HUES64 (cell line): Measurements from ENCODE around the gene KLHL29. TPM values are rescaled to one million over a fixed set of nuclear protein-coding genes. Genes with fewer than 3 reads are reported as not detected.
"Not testable (repeated sequence)": the region's sequence is repeated elsewhere in the genome, so short reads cannot be mapped to it uniquely, and the experiment has no call there.

Source experiments
- H3K27ac ChIP-seq: 2 replicates; pipeline ENCODE4 v1.7.0; 2013; ENCODE audit warnings: low read depth, low read length, inconsistent platforms
- H3K27me3 ChIP-seq: 2 replicates; pipeline ENCODE4 v1.6.1; 2013; ENCODE audit warnings: mild to moderate bottlenecking, low read length; ENCODE audit not compliant: insufficient read depth
- H3K36me3 ChIP-seq: 2 replicates; pipeline ENCODE4 v1.6.1; 2013; ENCODE audit warnings: mild to moderate bottlenecking, low read length; ENCODE audit not compliant: insufficient read depth
- H3K4me1 ChIP-seq: 2 replicates; pipeline ENCODE4 v1.6.1; 2013; ENCODE audit warnings: mild to moderate bottlenecking, low read length, moderate library complexity; ENCODE audit not compliant: insufficient read depth
- H3K4me3 ChIP-seq: 2 replicates; pipeline ENCODE4 v1.5.1; 2013; ENCODE audit warnings: mild to moderate bottlenecking, low read length, moderate library complexity
- H3K9ac ChIP-seq: 2 replicates; pipeline ENCODE4 v1.6.1; 2013; ENCODE audit warnings: mild to moderate bottlenecking, low read depth, low read length
- H3K9me3 ChIP-seq: 2 replicates; pipeline ENCODE4 v1.6.1; 2013; ENCODE audit warnings: low read depth, low read length; ENCODE audit not compliant: insufficient read depth
- WGBS: fragments of 150-250, 120-280 bp; methylation state at CpG from one replicate; pipeline ENCODE4 v1.1.7; 2013; ENCODE audit warnings: missing lambda C conversion rate; 5-methylcytosine and 5-hydroxymethylcytosine counted together
- polyA plus RNA-seq, 2 experiments: library from polyadenylated mRNA; stranded (reverse); fragments of 50-300 nt; gene quantifications; one replicate each; pipeline ENCODE4 v1.2.3, GENCODE V29; 2013

Gene KLHL29
- 1.3 TPM for polyA plus RNA-seq (2013, experiment 1 of 2)
- 2.1 TPM for polyA plus RNA-seq (2013, experiment 2 of 2)

DNA sequence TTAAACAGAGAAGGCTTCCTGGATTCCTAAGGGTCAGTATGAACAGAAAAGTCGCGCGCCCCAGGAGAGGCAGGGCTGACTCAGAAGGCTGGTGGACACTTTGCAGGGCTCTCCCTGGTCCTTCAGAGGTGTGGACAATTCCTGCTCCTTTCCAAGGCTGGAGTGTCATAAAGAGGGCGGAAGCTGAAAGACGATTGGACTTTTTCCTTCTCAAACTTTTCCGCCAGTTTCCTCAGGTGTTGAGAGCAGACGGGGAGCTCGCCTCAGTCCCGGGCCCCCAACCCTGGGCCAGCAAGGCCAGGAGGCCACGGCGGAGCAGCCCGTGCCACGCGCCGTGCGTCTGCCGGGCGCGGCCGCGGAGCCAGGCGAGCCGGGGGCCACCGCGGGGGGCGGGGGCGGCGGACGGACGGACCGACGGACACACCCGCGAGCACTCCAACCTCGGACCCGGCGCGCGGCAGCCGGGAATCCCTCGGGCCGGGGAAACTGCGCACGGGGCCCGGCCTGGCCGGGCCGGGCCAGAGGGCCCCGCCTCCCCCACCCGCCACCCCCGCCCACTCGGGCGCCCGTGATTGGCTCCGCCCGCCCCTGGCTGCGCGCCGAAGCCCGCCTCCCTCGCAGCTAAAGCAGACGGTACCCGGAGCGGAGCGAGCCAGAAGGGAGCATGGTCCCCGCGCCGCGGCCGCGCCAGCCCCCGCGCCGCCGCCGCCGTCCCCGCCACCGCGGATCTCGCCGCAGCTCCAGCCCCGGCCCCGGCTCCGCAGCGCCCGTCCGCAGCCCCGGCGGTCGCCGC is at the start of gene KLHL29:
Gene KLHL29 (plus strand): TSS at position 629 of the 793 bp plus-strand sequence. CDS start 177,018 bp downstream, outside the sequence.
- 2% methylated on average over 90 of the region's 91 CpGs for WGBS
- peaks cover 86% of the 10 kb centered on the region for H3K27me3 ChIP-seq
- H3K36me3 ChIP-seq = no peaks in the 10 kb centered on the region
- H3K27ac ChIP-seq = no peak within 1 kb of the TSS
- H3K9ac ChIP-seq = no peak within 1 kb of the TSS
- H3K4me1 ChIP-seq = peaks cover 7% of the 10 kb centered on the region
- H3K9me3 ChIP-seq = no peaks in the 10 kb centered on the region
- H3K4me3 ChIP-seq = peak within 1 kb of the TSS; percentile 64

- Histone ChIP-seq H3K27ac (no peak overlapping the region), H3K4me3 (no peak overlapping the region), H3K9me3 (no peaks in the 10 kb centered on the region), H3K27me3 (no peaks in the 10 kb centered on the region), H3K4me1 (no peaks in the 10 kb centered on the region), H3K36me3 (no peaks in the 10 kb centered on the region), H3K9ac (no peak overlapping the region)
- 97% methylated on average over 2 of the region's 2 CpGs for WGBS
Measured at GRCh38 chr2:23335550-23335949, 49.4 kb upstream of the KLHL29 start.

DNA sequence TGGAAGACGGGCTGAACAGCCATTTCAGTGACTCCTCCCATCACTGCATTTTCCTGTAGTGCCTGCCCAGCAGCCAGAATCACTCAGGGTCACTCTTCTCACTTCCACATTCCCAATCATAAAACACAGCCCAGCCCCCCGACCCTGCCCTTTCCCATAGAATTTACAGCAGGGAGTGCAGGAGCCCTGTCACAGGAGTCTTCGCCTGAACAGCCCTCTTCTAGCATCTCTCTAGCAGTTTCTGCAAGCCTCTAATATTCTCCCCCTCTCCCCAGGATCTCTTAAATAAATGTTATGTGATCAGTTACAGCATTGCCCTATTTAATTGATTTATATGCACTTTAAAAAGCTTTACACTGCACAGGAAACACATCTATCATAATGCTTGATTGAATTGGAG is 42.9 kb upstream of the KLHL29 start:
- Histone ChIP-seq H3K9ac (no peak overlapping the region), H3K27me3 (no peaks in the 10 kb centered on the region; the same call in 1 of the 2 replicates), H3K4me3 (no peak overlapping the region), H3K36me3 (no peaks in the 10 kb centered on the region), H3K4me1 (no peaks in the 10 kb centered on the region), H3K9me3 (no peaks in the 10 kb centered on the region), H3K27ac (no peak overlapping the region)
- 92% methylated on average over 3 of the region's 3 CpGs for WGBS

DNA sequence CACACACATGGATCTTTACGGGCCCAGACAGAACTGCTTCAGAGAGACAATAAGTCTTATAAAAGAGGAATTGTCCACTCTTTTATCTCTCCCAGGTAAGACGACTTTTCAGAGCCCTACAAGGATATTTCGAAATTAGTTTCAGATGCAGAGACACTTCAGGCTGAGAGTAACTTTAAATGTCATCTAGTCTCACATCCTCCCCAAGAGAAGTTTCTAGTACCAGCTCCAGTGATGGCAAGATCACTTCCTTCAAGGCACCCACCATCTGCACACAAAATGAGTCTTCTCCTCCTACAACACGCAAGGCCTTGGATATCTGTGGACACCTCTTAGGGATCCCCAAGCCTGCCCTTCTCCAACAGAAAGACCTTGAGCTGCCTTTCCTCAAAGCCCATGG is 39.0 kb upstream of the KLHL29 start:
- WGBS = 97% methylated on average over 4 of the region's 4 CpGs
- H3K9ac ChIP-seq = no peak overlapping the region
- H3K4me3 ChIP-seq = no peak overlapping the region
- no peaks in the 10 kb centered on the region for H3K4me1 ChIP-seq
- no peaks in the 10 kb centered on the region; the same call in 1 of the 2 replicates for H3K27me3 ChIP-seq
- no peaks in the 10 kb centered on the region for H3K36me3 ChIP-seq
- no peak overlapping the region for H3K27ac ChIP-seq
- no peaks in the 10 kb centered on the region for H3K9me3 ChIP-seq

DNA sequence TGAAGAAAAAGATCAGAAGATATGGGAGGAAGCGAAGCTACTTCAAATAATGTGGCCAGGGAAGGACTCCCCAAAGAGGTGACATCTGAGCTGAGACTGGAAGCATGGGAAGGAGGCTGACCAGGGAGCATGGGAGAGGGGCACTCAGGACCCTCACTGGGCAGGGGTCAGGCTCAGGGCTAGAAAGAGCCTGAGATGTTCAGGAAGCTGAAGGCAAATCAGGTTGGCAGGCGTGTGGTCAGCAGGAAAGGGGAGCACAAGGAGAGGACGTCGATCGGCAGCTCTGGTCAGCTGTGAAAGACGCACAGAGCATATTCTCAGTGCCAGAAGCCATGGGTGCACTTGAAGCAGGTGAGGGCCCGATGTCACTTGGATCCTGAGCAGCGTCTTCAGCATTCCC is 38.2 kb upstream of the KLHL29 start:
- H3K9me3 ChIP-seq = no peaks in the 10 kb centered on the region
- H3K27ac ChIP-seq = no peak overlapping the region
- H3K27me3 ChIP-seq = peaks cover 2% of the 10 kb centered on the region; the same call in 1 of the 2 replicates
- WGBS = 95% methylated on average over 8 of the region's 8 CpGs
- no peaks in the 10 kb centered on the region for H3K36me3 ChIP-seq
- no peak overlapping the region for H3K4me3 ChIP-seq
- no peaks in the 10 kb centered on the region for H3K4me1 ChIP-seq
- no peak overlapping the region for H3K9ac ChIP-seq

DNA sequence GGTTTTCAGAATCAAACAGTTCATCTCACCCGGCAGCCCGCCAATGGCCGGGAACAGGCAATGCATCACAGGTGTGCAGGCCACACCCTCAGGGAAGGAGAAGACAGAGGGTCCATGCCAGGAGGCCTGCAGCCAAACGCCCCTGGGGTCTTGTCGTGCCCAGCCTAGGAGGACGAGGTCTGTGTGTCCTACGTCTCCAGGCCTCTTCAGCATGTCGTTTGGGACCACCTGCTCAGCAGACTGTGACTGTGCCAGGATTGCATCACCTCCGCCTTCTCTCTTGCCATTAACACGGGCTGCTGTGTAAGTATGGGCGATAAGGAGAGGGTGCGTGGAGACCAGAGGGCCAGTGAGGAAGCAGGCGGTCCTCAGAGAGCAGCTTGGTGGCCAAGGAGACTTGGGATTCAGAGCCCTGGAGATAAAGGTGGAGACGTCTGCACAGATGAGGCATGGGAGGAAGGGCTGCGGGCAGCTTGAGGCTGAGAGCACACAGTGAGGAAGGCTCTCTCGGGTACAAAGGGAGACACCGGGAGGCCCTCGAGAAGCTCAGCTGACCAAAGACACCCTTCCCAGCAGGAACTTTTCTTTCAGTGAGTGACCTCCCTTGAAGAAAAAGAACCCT is 37.4 kb upstream of the KLHL29 start:
- Histone ChIP-seq H3K4me3 (no peak overlapping the region), H3K27me3 (peaks cover 8% of the 10 kb centered on the region; the same call in 1 of the 2 replicates), H3K36me3 (no peaks in the 10 kb centered on the region), H3K9me3 (no peaks in the 10 kb centered on the region), H3K9ac (no peak overlapping the region), H3K4me1 (no peaks in the 10 kb centered on the region), H3K27ac (no peak overlapping the region)
- WGBS = 90% methylated on average over 18 of the region's 18 CpGs

DNA sequence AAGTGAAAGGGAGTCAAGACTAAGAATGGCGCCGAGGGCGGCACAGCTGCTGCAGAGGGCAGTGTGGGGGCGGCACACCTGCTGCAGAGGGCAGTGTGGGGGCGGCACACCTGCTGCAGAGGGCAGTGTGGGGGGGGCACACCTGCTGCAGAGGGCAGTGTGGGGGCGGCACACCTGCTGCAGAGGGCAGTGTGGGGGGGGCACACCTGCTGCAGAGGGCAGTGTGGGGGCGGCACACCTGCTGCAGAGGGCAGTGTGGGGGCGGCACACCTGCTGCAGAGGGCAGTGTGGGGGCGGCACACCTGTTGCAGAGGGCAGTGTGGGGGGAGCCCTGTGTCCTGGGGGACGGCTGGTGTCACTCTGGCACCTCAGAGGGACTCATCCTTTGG is 36.9 kb upstream of the KLHL29 start:
- not testable (repeated sequence) for H3K36me3 ChIP-seq, H3K4me1 ChIP-seq, H3K27me3 ChIP-seq, H3K27ac ChIP-seq, H3K9me3 ChIP-seq, H3K4me3 ChIP-seq, H3K9ac ChIP-seq
- WGBS = 93% methylated on average over 9 of the region's 10 CpGs

GRCh38 chr2:23349508-23349907 is 35.5 kb upstream of the KLHL29 start:
- WGBS = 91% methylated on average over 7 of the region's 7 CpGs
- Histone ChIP-seq H3K4me1 (no peaks in the 10 kb centered on the region), H3K27me3 (peaks cover 8% of the 10 kb centered on the region; the same call in 1 of the 2 replicates)

GRCh38 chr2:23350041-23350791 is 34.8 kb upstream of the KLHL29 start:
- 94% methylated on average over 16 of the region's 16 CpGs for WGBS
- Histone ChIP-seq H3K27me3 (peaks cover 8% of the 10 kb centered on the region; the same call in 1 of the 2 replicates), H3K9ac (no peak overlapping the region), H3K4me3 (no peak overlapping the region), H3K9me3 (no peaks in the 10 kb centered on the region), H3K27ac (no peak overlapping the region), H3K4me1 (no peaks in the 10 kb centered on the region), H3K36me3 (no peaks in the 10 kb centered on the region)

More at GRCh38 chr2:23349508-23349907, 35.5 kb upstream of the KLHL29 start:
- H3K27ac ChIP-seq = no peak overlapping the region
- H3K4me3 ChIP-seq = no peak overlapping the region
- no peaks in the 10 kb centered on the region for H3K36me3 ChIP-seq
- no peaks in the 10 kb centered on the region for H3K9me3 ChIP-seq
- H3K9ac ChIP-seq = no peak overlapping the region

DNA sequence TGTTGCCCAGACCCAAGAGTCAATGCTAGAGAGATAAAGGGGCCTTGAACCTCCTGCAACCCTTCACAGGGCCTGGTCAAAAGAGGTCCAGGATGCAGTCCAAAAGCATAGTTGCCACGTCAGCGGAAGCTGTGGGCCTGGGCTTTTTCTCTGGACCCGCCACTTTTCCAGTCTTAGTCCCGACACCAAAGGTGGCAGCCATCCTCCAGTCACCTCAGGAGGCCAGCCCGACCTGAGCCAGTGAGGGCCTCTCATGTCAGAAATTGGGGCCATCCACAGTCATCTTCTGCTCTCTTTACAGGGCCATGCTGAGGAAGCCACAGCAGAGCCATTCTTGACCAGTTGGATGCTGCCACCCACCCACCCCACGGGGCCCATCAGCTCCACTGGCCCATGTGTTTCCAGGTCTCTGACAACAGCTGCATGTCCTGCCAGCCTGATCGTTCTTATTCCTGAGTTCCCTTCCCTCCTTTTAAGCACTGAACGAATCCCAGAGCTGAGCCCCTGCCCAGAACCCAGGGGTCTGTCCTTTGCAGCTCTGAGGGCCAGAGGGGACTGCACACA is 34.1 kb upstream of the KLHL29 start:
- Histone ChIP-seq H3K36me3 (no peaks in the 10 kb centered on the region), H3K9ac (no peak overlapping the region), H3K27ac (no peak overlapping the region), H3K4me1 (no peaks in the 10 kb centered on the region), H3K27me3 (peaks cover 8% of the 10 kb centered on the region; the same call in 1 of the 2 replicates), H3K4me3 (no peak overlapping the region), H3K9me3 (no peaks in the 10 kb centered on the region)
- WGBS = 93% methylated on average over 8 of the region's 8 CpGs
